PC-3 (cell line): ENCODE results near the gene POMT2. TPM values are rescaled to one million over a fixed set of nuclear protein-coding genes. Genes with fewer than 3 reads are reported as not detected.

Experiments used
- ATAC-seq: fragments of 200-7000 bp; cut with Tn5 transposase; 2 replicates; pipeline ENCODE4 v1.9.1; 2020; ENCODE audit warnings: mild to moderate bottlenecking, moderate library complexity
- BruUV-seq: library from RNA; stranded (reverse); fragments of 400-500 nt; replicated peaks from 2 replicates; lab custom pipeline; 2021; lab: Mats Ljungman, UMichigan
- CTCF ChIA-PET: fragments of 300-600 bp; sonication (Branson Sonifier 250); formaldehyde crosslinking; loops from one replicate; lab custom pipeline; 2022; ENCODE audit warnings: antibody characterized with exemption; lab: Charles Lee
- POLR2A ChIA-PET: fragments of 300-600 bp; sonication (Branson Sonifier 250); formaldehyde crosslinking; loops from one replicate; lab custom pipeline; 2022; ENCODE audit warnings: antibody characterized with exemption; ENCODE audit not compliant: unreplicated experiment; lab: Charles Lee
- DNase-seq: peaks from one replicate; pipeline ENCODE4 v3.0.0-alpha.2; 2015
- H2AFZ ChIP-seq: fragments of 300-600 bp; sonication (generic); 2 replicates; pipeline ENCODE4 v1.6.0; 2016; ENCODE audit warnings: antibody characterized with exemption, low read length
- H3F3A ChIP-seq: fragments of 300-600 bp; sonication (generic); one replicate; pipeline ENCODE4 v1.6.0; 2017; ENCODE audit warnings: antibody characterized with exemption, low read length, control low read depth, mild to moderate bottlenecking; ENCODE audit not compliant: unreplicated experiment
- H3K27ac ChIP-seq: fragments of 300-600 bp; sonication (generic); 2 replicates; pipeline ENCODE4 v1.5.1; 2016; ENCODE audit warnings: mild to moderate bottlenecking, low read length
- H3K27me3 ChIP-seq: fragments of 300-600 bp; sonication (generic); 2 replicates; pipeline ENCODE4 v1.6.1; 2016; ENCODE audit warnings: low read length, mixed read lengths
- H3K36me3 ChIP-seq: fragments of 300-600 bp; sonication (generic); 2 replicates; pipeline ENCODE4 v1.6.1; 2016; ENCODE audit warnings: low read depth, mixed run types, low read length, mixed read lengths
- H3K4me1 ChIP-seq: fragments of 300-600 bp; sonication (generic); 2 replicates; pipeline ENCODE4 v1.5.1; 2016; ENCODE audit warnings: low read length; ENCODE audit not compliant: insufficient read depth
- H3K4me2 ChIP-seq: fragments of 300-600 bp; sonication (generic); 2 replicates; pipeline ENCODE4 v1.6.0; 2016; ENCODE audit warnings: low read length
- H3K4me3 ChIP-seq: fragments of 300-600 bp; sonication (generic); 2 replicates; pipeline ENCODE4 v1.5.1; 2016; ENCODE audit warnings: mild to moderate bottlenecking, low read length, mixed read lengths
- H3K79me2 ChIP-seq: fragments of 300-600 bp; sonication (generic); 2 replicates; pipeline ENCODE4 v1.6.1; 2017; ENCODE audit warnings: low read length, mixed read lengths
- H3K9ac ChIP-seq: fragments of 300-600 bp; sonication (generic); 2 replicates; pipeline ENCODE4 v1.6.0; 2016; ENCODE audit warnings: mild to moderate bottlenecking, low read length
- H3K9me2 ChIP-seq: fragments of 300-600 bp; sonication (generic); replicated peaks from 2 replicates; pipeline ENCODE4 v1.6.1; 2016; ENCODE audit warnings: mixed run types, low read length, mixed read lengths
- H3K9me3 ChIP-seq: fragments of 300-600 bp; sonication (generic); 2 replicates; pipeline ENCODE4 v1.6.1; 2016; ENCODE audit warnings: low read length, mixed read lengths
- H4K20me1 ChIP-seq: fragments of 300-600 bp; sonication (generic); 2 replicates; pipeline ENCODE4 v1.6.1; 2016; ENCODE audit warnings: low read length, mixed read lengths
- CTCF ChIP-seq: fragments of 300-600 bp; sonication (generic); conservative IDR thresholded peaks from 2 replicates; pipeline ENCODE4 v1.5.1; 2017; ENCODE audit warnings: antibody characterized with exemption, low read depth, mild to moderate bottlenecking, low read length
- EZH2 ChIP-seq: fragments of 300-600 bp; sonication (generic); IDR thresholded peaks from one replicate; pipeline ENCODE4 v1.6.1; 2017; ENCODE audit warnings: antibody characterized with exemption, mild to moderate bottlenecking, low read length; ENCODE audit not compliant: unreplicated experiment
- EZH2phosphoT487 ChIP-seq: fragments of 300-600 bp; sonication (generic); IDR thresholded peaks from 2 replicates; pipeline ENCODE4 v1.6.1; 2018; ENCODE audit warnings: mild to moderate bottlenecking, antibody characterized with exemption, low read length, borderline replicate concordance
- intact Hi-C: fragments of 100-400 bp; cut with micrococcal nuclease; formaldehyde crosslinking; loops from 2 replicates; pipeline ENCODE4 v1.9.0; 2023
- total RNA-seq: library from RNA; depleted of rRNA; stranded (reverse); fragments of >200 nt; gene quantifications from 2 replicates; pipeline ENCODE4 v1.2.3, GENCODE V29; 2014

Gene POMT2
- total RNA-seq, 1 experiment from 2014 or later, result 67.6 TPM

GRCh38 chr14:77267937-77268699 is 52.6 kb downstream of the POMT2 start:
- no peaks in the 10 kb centered on the region for H3K9me2 ChIP-seq
- intact Hi-C loops, result no loop called here
- ChIA-PET POLR2A (no interaction called here), CTCF (no interaction called here)
- ATAC-seq, result no peak
- no peaks in the 10 kb centered on the region for H3K79me2 ChIP-seq
- no peak overlapping the region for H3K9ac ChIP-seq
- DNase-seq, result no peak
- peaks cover 6% of the 10 kb centered on the region; the same call in 1 of the 2 replicates for H3K9me3 ChIP-seq
- no peaks in the 10 kb centered on the region for H4K20me1 ChIP-seq
- H3F3A ChIP-seq, result no peaks in the 10 kb centered on the region
- H3K27ac ChIP-seq, result no peak overlapping the region
- no peak overlapping the region for H3K4me3 ChIP-seq
- H3K36me3 ChIP-seq, result no peaks in the 10 kb centered on the region
- no peak overlapping the region for H2AFZ ChIP-seq
- BruUV-seq, result no TSS peak
- H3K27me3 ChIP-seq, result peaks cover 8% of the 10 kb centered on the region
- no peak overlapping the region for H3K4me2 ChIP-seq
- no peaks in the 10 kb centered on the region for H3K4me1 ChIP-seq
- TF ChIP-seq EZH2, result no peak
- no peak for TF ChIP-seq EZH2phosphoT487
- TF ChIP-seq CTCF, result no peak

- Histone ChIP-seq H3K9ac (no peak overlapping the region), H3K4me3 (no peak overlapping the region), H3F3A (no peaks in the 10 kb centered on the region), H2AFZ (no peak overlapping the region), H3K4me2 (no peak overlapping the region), H3K36me3 (no peaks in the 10 kb centered on the region), H4K20me1 (no peaks in the 10 kb centered on the region), H3K79me2 (no peaks in the 10 kb centered on the region), H3K27me3 (peaks cover 8% of the 10 kb centered on the region), H3K4me1 (no peaks in the 10 kb centered on the region), H3K27ac (no peak overlapping the region), H3K9me3 (peaks cover 6% of the 10 kb centered on the region; the same call in 1 of the 2 replicates), H3K9me2 (no peaks in the 10 kb centered on the region)
- no peak for TF ChIP-seq EZH2
- TF ChIP-seq EZH2phosphoT487, result no peak
- no peak for TF ChIP-seq CTCF
- intact Hi-C loops, result no loop called here
- ChIA-PET CTCF (no interaction called here), POLR2A (no interaction called here)
- no TSS peak for BruUV-seq
- DNase-seq (no peak), ATAC-seq (no peak)
Observed at GRCh38 chr14:77266336-77266735, 54.3 kb downstream of the POMT2 start.
